ENCODE data around the gene C8G.

C8G gene

DNA sequence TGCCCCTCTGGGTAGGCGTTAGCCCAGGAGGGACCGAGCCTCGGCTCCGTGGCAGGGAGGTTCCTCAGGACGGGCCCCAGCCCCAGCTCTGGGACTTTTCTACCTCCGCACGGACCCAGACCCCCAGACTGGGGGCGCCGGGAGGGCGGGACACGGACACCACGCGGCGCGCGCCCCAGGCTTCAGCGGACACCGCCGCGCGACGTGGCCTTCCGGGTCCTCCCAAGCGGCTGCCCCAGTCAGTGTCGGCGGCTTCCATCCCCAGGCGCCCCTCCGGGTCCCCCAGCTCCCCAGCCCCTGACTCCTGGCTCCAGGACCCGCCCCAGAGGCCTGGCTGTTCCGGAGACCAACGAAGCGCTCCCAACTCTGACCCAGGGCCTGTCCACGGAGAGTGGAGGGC, 40.8 kb downstream of the C8G start:
- TF ChIP-seq CTCF (conservative IDR thresholded peaks at IDR 0.05; ENCODE audit: control insufficient read depth, insufficient read depth, low read depth, low read length): no peak
- no peak for DNase-seq (ENCODE audit: low read depth)
- no peak overlapping the region for H3K4me3 ChIP-seq (ENCODE audit: control insufficient read depth, low read depth, low read length)

GRCh38 chr9:136988872-136989271, 43.8 kb downstream of the C8G start:
- H3K4me3 ChIP-seq (ENCODE audit: control insufficient read depth, low read depth, low read length): no peak overlapping the region
- no peak for TF ChIP-seq CTCF (conservative IDR thresholded peaks at IDR 0.05; ENCODE audit: control insufficient read depth, insufficient read depth, low read depth, low read length)

GRCh38 chr9:136990242-136990911, 45.3 kb downstream of the C8G start:
- no peak for TF ChIP-seq CTCF (conservative IDR thresholded peaks at IDR 0.05; ENCODE audit: control insufficient read depth, insufficient read depth, low read depth, low read length)
- DNase-seq (ENCODE audit: low read depth): no peak
- no peak overlapping the region for H3K4me3 ChIP-seq (ENCODE audit: control insufficient read depth, low read depth, low read length)

More at GRCh38 chr9:136988872-136989271, 43.8 kb downstream of the C8G start:
- DNase-seq (ENCODE audit: low read depth): no peak

DNA sequence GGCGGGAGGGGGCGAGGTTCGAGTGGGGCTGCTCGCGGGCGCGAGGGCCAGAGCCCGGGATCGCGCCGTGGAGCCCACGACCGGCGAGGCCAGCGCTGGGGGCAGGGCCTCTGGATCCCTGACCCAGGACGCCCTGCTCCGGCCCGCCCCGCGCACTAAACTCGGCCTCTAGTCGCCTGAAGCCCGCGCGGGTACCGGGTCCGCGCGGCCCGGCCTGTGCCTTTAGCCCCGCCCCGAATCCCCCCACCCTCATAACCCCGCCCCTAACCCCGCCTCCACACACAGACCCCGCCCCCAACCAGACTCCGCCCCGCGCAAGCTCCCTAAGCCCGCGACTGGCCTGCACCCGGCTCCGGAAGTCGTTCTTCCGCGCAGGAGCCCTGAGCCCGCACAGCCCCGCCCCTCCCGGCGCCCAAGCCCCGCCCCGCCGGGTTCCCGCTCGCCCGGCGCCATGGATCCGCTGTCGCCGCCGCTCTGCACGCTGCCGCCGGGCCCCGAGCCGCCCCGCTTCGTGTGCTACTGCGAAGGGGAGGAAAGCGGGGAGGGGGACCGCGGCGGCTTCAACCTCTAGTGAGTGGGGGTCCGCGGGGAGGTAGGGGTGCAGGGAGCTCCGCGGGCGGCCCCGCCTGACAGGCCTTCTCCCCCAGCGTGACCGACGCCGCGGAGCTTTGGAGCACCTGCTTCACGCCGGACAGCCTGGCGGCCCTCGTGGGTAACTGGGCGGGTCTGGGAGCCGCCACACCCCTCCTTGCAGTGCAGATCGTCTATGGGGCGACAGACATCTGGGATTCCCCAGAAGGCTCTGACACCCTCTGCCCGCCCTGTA, 47.2 kb downstream of the C8G start, which contains the start of gene PAXX:
TSS of gene PAXX (plus strand) at position 430 of the 826 bp plus-strand sequence. CDS start at position 452, 22 bp downstream.
- TF ChIP-seq CTCF (conservative IDR thresholded peaks at IDR 0.05; ENCODE audit: control insufficient read depth, insufficient read depth, low read depth, low read length): no peak
- H3K4me3 ChIP-seq (ENCODE audit: control insufficient read depth, low read depth, low read length): peak within 1 kb of the TSS; percentile 64
- peak; percentile 84 for DNase-seq (ENCODE audit: low read depth)

- DNase-seq (ENCODE audit: low read depth): no peak
Observed at GRCh38 chr9:136992819-136993369, 47.9 kb downstream of the C8G start.

More at GRCh38 chr9:136992819-136993369, 47.9 kb downstream of the C8G start:
- peak overlapping the region; percentile 64 for H3K4me3 ChIP-seq (ENCODE audit: control insufficient read depth, low read depth, low read length)
- no peak for TF ChIP-seq CTCF (conservative IDR thresholded peaks at IDR 0.05; ENCODE audit: control insufficient read depth, insufficient read depth, low read depth, low read length)

Measured in fibroblast of mammary gland (primary cell).